ENCODE results near the gene GRB10.
"Not testable (repeated sequence)": the region's sequence is repeated elsewhere in the genome, so short reads cannot be mapped to it uniquely, and the experiment has no call there.

Gene GRB10

GRCh38 chr7:50778189-50778588, 4.5 kb downstream of the GRB10 start:
- DNase-seq (ENCODE audit: low read depth): no peak

DNA sequence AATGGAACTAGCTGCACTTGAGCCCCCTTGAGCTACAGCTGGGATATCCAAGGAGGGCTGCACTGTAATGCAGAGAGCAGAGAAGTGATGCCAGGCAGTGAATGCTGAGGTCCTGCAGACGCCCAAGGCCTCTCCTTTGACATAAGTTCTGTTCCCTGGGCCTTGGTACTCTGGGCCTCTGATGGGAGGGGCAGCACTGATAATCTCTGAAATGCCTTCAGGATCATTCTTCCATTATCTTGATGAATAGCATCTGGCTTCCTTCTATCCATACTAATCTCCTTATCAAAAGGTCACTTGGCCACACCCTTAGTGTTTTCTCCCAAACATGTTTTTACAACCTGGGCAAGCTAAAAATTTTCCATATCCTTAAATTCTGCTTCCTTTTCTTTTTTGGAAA, 6.9 kb downstream of the GRB10 start:
- no peak for DNase-seq (ENCODE audit: low read depth)

DNA sequence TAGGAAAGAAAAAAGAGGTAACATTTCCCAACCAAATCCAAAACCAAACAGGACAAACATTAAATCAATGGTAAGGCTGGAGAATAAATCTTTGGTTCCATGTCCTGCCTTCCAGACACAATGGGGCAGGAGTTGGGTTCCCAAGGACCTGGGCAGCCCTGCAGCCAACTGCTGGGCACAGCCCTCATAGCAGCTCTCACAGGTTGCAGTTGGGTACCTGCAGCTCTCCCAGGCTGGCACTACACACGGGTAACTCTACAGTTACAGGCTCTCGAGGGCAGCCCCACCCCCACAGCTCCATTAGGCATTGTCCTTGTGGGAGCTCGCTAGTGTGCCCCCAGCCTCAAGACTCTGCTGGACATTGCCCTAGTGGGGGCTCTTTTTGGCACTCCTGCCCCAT, 7.5 kb downstream of the GRB10 start:
- no peak for DNase-seq (ENCODE audit: low read depth)

DNA sequence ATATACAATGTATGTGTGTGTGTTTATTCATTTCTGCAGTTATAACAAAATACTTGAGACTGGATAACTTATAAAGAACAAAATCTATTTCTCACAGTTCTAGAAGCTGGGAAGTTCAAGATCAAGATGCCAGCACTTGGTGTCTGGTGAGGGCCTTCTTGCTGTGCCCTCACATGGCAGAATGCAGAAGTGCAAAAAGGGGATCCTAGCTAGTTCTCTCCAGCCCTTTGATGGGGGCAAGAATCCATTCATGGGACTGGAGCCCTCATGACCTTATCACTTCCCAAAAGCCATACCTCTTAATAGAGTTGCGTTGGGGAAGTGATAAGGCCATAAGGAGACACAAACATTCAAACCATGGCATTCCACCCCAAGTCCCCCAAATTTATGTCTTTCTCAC, 8.4 kb downstream of the GRB10 start:
- no peak for DNase-seq (ENCODE audit: low read depth)

- DNase-seq (ENCODE audit: low read depth): not testable (repeated sequence)
These were observed 9.6 kb downstream of the GRB10 start for GRCh38 chr7:50773071-50773470.

DNA sequence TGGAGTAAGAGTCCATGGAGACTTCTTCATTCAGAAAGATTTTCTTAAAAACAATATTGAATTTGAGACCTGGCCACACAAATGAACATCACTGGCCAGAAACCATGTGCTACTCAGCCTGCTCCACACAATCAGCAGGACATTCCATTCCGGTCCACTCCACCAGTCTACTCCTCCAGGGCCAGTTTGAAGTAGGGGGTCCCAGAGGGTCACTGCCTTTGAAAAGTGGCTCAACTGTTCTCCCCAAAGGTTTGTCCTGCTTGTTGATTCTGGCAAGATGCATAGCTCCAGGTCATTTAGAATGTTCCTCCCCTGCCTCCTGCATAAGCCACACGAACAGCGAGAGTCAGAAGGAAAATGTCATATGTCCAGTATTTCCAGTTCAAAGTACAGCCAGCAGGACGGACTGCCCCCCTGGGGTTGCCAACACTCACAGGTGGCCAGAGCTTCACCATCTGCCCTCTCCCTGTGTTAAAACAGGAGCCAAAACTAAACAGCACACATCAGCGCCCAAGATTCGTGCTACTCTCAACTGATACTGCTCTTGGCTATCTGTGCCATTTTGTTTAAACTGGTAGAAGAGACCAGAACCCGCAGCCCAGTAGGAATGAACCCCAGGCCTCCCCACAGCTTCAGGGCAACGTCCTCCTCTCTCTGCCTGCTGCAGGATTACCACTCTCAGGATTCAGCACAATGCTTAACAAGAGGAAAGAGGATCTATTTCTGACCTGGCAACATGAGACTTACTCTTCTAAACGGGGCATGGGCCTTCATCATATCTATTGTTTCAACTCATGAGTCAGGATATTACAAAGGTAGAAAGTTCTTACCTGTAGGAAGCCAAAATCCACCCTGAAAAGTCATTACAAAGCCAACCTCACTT, 11.3 kb downstream of the GRB10 start:
- DNase-seq (ENCODE audit: low read depth): no peak

GRCh38 chr7:50768485-50769474, 13.9 kb downstream of the GRB10 start:
- DNase-seq (ENCODE audit: low read depth): no peak

- no peak for DNase-seq (ENCODE audit: low read depth)
These were observed 15.9 kb downstream of the GRB10 start for GRCh38 chr7:50766849-50767207.

DNA sequence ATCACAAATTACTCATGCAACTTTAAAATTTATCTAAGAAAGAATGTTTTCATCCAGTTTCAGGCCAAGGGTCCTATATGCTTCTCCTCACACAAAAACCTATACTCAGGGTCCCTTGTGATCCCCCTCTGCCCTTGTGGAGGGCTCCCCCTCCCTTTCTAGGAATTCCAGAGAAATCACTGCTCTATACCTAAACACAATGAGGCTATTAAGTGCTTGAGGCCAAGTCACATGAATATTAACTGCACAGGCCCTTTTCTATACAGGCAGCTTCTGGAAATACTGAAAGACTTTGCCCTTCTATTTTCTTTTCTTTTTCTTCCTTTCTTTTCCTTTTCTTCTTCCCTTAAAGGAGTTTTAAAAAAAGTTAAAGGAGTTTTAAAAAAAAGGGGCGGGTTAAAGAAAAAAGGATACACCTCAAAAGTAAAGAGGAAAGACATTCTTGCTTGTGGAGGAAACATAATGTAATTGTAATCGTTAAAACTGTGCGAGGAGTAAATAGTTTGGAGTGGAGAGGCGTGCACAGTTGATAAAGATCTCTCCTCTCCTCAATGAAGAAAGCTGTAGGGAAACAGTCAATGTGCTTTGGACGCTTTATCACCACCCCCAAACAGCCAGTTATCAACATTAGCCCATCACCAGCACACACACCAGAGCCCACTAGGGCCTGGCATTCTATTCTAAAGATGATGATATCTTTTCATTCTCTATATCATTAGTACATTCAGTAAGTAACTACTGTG, 16.4 kb downstream of the GRB10 start:
- DNase-seq (ENCODE audit: low read depth): no peak

GRCh38 chr7:50762337-50762736, 20.4 kb downstream of the GRB10 start:
- no peak for DNase-seq (ENCODE audit: low read depth)

GRCh38 chr7:50761713-50762112, 21.0 kb downstream of the GRB10 start:
- DNase-seq (ENCODE audit: low read depth): no peak

DNA sequence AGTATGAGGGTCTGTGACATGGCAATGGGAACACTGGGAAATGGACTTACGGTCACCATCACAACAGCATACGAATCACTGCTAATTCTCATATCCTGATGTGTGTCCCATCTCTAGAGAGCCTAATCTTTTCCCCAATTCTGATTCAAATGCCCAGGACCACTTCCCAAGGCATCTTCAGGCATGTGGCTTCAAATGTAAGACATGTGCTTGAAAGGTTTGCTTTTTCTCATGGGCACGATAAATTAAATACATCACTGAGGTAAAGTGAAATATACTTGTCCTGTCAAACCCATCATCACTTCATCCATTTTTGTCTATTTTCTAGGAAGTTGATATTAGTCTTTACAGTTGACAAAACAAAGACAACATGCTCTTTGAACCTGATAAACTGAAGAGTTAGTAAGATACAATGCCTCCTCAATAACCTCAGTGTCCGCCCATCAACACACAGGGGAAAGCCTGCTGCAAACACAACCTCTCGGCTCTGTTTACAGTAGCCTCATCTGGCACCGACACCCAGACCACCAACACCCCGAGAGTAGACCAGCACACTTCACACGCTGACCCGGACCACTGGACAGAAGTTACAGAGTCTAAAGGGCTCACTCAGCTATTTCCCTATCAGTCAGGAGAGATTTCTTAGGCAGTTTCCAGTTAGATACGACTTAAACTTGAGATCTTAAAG, 24.8 kb downstream of the GRB10 start:
- no peak for DNase-seq (ENCODE audit: low read depth)

DNA sequence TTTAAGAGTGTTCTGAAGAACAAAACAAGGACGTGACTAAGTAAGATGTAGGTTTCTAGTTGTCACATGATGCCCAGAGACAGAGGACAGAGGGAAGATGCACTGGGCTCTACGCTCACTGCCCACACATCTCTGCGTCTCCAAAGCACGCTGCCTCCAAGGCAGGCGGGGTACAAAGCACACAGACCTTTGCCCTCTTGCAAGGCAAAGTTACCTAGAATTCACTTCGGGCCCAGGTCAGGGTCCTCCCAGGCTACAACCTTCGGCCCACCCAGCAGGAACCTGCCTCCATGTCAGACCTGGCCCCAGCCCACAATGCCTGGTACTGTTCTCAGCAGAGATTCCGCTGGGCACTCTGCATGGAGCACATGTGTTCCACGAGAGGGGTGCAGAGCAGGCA, 26.5 kb downstream of the GRB10 start:
- no peak for DNase-seq (ENCODE audit: low read depth)

DNA sequence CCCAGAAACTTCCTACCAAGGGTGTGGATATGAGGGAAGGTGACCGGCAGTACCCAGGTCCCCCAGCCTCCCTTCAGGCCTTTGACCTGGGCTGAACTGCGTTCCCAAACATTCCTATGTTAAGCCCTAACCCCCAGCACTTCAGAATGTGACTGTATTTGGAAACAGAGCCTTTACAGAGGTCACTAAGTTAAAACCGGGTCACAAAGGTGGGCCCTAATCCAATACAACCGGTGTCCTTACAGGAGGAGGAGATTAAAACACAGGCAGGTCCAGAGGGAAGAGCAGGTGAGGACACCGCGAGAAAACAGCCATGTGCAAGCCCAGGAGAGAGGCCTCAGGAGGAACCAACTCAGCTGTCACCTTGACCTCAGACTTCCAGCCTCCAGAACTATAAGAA, 28.0 kb downstream of the GRB10 start:
- DNase-seq (ENCODE audit: low read depth): no peak

DNA sequence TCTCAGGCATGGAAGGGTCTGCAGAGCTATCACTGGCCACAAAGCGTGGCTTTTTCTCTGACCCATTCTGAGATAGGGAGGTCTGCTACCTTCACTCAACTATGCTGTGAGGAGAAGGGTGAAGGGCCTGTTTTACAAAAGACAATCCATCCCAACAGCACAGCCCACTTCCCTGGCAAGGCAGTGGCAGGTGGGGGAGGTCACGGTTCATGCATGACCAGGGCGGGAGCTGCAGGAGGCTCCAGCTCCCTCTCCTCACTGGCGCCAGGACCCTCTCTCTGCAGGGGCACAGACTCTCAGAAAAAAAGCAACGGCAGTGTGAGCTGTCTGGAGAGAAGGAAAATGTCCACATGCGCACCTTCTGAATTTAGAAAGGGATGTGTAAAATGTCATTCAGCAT, 28.5 kb downstream of the GRB10 start:
- DNase-seq (ENCODE audit: low read depth): no peak

- DNase-seq (ENCODE audit: low read depth): no peak
These were observed 30.3 kb downstream of the GRB10 start for GRCh38 chr7:50752422-50752821.

DNA sequence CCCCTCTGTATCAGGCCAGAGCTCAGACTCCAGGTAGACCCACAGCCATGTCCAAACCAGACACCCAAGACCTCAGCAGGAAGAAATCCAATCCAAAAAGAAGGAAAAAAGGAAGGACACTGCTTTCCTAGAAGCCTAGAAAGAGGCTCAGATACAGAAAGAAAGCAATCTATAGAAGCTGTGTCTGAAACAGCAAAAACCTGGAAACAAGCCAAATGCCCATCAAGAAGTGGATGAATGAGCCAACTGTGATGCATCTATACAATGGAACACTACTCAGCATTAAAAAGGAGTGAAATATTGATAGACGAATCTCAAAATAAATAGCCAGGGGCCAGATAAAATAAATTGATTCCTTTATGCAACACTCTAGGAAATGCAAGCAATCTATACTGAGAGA, 31.6 kb downstream of the GRB10 start:
- DNase-seq (ENCODE audit: low read depth): no peak

GRCh38 chr7:50749896-50750295, 32.8 kb downstream of the GRB10 start:
- DNase-seq (ENCODE audit: low read depth): no peak

GRCh38 chr7:50748472-50748871, 34.2 kb downstream of the GRB10 start:
- no peak for DNase-seq (ENCODE audit: low read depth)

GRCh38 chr7:50745835-50746234, 36.9 kb downstream of the GRB10 start:
- DNase-seq (ENCODE audit: low read depth): no peak

DNA sequence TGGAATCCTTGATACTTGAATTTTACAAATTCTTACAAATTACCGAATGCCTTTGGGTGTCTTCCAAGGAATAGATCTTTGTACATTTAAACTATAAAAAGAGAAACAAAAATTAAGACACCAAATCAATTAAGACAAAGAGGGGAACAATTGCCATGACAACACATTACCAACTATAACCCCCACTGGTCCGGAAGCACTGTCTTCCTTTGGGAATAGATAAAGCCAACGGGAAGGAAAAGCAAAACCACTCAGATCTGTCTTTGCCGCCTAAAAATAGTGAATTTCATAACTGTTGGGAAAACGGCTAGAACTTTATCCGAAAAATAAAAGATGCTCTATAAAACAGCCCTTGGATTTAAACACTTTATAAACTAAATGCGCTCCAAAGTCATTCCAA, 37.4 kb downstream of the GRB10 start:
- no peak for DNase-seq (ENCODE audit: low read depth)

DNA sequence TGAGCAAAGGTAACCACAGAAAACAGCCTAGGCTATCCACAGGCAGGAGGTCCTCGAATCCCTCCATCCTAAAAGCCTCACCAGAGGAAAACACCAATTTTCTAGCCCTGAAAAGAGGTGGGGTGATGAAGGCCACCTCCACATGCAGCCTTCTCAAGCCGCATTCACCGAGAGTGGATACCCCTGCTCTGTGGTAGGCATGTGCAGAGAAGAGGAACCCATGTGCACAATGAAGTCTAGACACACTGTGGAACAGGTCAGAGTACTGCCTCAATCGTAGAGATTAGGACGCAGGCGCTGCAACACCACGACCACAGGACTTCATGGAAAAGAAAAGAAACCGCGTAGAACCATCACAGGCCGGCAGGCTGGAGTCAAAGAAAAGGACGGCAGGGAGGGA, 38.8 kb downstream of the GRB10 start:
- no peak for DNase-seq (ENCODE audit: low read depth)
